Adipocyte (in vitro differentiated cells): ENCODE measurements around the gene CDK11B.

ENCODE experiments used
- DNase-seq: peaks from one replicate; pipeline ENCODE4 v3.0.0-alpha.2; 2015; ENCODE audit warnings: low read depth
- H3K27me3 ChIP-seq: replicated peaks from 2 replicates; pipeline ENCODE4 v1.7.0; 2013; ENCODE audit warnings: mild to moderate bottlenecking, low read length, moderate library complexity; ENCODE audit not compliant: control insufficient read depth, insufficient read depth
- H3K36me3 ChIP-seq: 2 replicates; pipeline ENCODE4 v1.7.0; 2013; ENCODE audit warnings: low read length, mild to moderate bottlenecking, moderate library complexity; ENCODE audit not compliant: control insufficient read depth, insufficient read depth, severe bottlenecking
- H3K4me1 ChIP-seq: 2 replicates; pipeline ENCODE4 v1.7.0; 2013; ENCODE audit warnings: mild to moderate bottlenecking, low read length, moderate library complexity; ENCODE audit not compliant: control insufficient read depth, insufficient read depth
- H3K4me3 ChIP-seq: 2 replicates; pipeline ENCODE4 v1.7.0; 2013; ENCODE audit warnings: mild to moderate bottlenecking, low read length, moderate library complexity
- H3K9ac ChIP-seq: 2 replicates; pipeline ENCODE4 v1.7.0; 2013; ENCODE audit warnings: mild to moderate bottlenecking, low read length, moderate library complexity
- H3K9me3 ChIP-seq: 2 replicates; pipeline ENCODE4 v1.7.0; 2013; ENCODE audit warnings: mild to moderate bottlenecking, low read length, moderate library complexity; ENCODE audit not compliant: control insufficient read depth

The CDK11B gene

GRCh38 chr1:1628754-1629429 lies 29.9 kb downstream of the CDK11B start:
- no peak overlapping the region for H3K4me3 ChIP-seq
- DNase-seq = no peak
- H3K9ac ChIP-seq = no peak overlapping the region
- H3K36me3 ChIP-seq = peaks cover 4% of the 10 kb centered on the region
- H3K27me3 ChIP-seq = no peaks in the 10 kb centered on the region
- no peaks in the 10 kb centered on the region for H3K9me3 ChIP-seq
- no peaks in the 10 kb centered on the region for H3K4me1 ChIP-seq

DNA sequence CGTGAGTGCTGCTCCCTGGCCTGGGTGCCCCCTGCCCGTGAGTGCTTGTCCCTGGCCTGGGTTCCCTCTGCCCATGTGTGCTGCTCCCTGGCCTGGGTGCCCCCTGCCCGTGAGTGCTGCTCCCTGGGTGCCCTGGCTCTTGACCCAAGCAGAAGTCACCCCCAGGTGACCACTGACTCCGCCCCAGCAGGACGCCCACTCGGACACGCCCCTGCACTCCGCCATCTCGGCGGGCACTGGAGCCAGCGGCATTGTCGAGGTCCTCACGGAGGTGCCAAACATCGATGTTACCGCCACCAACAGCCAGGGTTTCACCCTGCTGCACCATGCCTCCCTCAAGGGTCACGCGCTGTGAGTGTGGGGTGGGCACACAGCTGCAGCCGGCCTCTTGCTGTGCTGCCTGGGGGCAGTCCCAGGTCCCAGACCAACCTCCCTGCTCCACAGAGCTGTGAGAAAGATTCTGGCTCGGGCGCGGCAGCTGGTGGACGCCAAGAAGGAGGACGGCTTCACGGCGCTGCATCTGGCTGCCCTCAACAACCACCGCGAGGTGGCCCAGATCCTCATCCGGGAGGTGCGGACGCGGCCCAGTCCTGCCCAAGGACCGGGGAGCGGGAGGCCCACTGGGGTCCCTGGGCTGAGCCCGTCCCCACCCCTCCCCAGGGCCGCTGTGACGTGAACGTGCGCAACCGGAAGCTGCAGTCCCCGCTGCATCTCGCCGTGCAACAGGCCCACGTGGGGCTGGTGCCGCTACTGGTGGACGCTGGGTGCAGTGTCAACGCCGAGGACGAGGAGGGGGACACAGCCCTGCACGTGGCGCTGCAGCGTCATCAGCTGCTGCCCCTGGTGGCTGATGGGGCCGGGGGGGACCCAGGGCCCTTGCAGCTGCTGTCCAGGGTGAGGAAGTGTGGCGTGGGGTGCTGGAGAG lies 30.7 kb downstream of the CDK11B start:
- DNase-seq = no peak
- Histone ChIP-seq H3K36me3 (peaks cover 4% of the 10 kb centered on the region), H3K4me3 (no peak overlapping the region)

DNA sequence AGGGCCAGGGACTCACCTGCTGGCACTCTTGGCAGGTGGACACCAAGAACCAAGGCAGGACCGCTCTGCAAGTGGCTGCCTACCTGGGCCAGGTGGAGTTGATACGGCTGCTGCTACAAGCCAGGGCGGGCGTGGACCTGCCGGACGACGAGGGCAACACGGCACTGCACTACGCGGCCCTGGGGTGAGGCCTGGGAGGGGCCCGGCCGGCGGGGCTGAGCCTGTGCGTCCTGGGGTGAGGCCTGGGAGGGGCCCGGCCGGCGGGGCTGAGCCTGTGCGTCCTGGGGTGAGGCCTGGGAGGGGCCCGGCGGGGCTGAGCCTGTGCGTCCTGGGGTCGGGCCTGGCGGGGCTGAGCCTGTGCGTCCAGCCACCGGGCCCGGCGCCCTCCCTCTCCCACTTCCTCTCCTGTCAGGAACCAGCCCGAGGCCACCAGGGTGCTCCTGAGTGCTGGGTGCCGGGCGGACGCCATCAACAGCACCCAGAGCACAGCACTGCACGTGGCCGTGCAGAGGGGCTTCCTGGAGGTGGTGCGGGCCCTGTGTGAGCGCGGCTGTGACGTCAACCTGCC lies 31.5 kb downstream of the CDK11B start:
- DNase-seq = no peak
- H3K4me3 ChIP-seq = no peak overlapping the region
- H3K9ac ChIP-seq = no peak overlapping the region
- no peaks in the 10 kb centered on the region for H3K27me3 ChIP-seq
- H3K9me3 ChIP-seq = no peaks in the 10 kb centered on the region
- H3K4me1 ChIP-seq = no peaks in the 10 kb centered on the region
- H3K36me3 ChIP-seq = peaks cover 4% of the 10 kb centered on the region

More for the DNA sequence above, 30.7 kb downstream of the CDK11B start:
- Histone ChIP-seq H3K9ac (no peak overlapping the region), H3K4me1 (no peaks in the 10 kb centered on the region), H3K27me3 (no peaks in the 10 kb centered on the region), H3K9me3 (no peaks in the 10 kb centered on the region)

GRCh38 chr1:1626207-1627141 lies 32.3 kb downstream of the CDK11B start:
- DNase-seq = no peak
- Histone ChIP-seq H3K9ac (no peak overlapping the region), H3K4me3 (no peak overlapping the region), H3K27me3 (no peaks in the 10 kb centered on the region), H3K36me3 (peaks cover 4% of the 10 kb centered on the region), H3K4me1 (no peaks in the 10 kb centered on the region), H3K9me3 (no peaks in the 10 kb centered on the region)

GRCh38 chr1:1625824-1626206 lies 33.0 kb downstream of the CDK11B start:
- no peaks in the 10 kb centered on the region for H3K4me1 ChIP-seq
- H3K27me3 ChIP-seq = no peaks in the 10 kb centered on the region
- no peak overlapping the region for H3K9ac ChIP-seq
- peaks cover 4% of the 10 kb centered on the region for H3K36me3 ChIP-seq
- H3K9me3 ChIP-seq = no peaks in the 10 kb centered on the region
- DNase-seq = no peak
- no peak overlapping the region for H3K4me3 ChIP-seq

- H3K27me3 ChIP-seq = no peaks in the 10 kb centered on the region
- no peak overlapping the region for H3K9ac ChIP-seq
- no peaks in the 10 kb centered on the region for H3K4me1 ChIP-seq
- H3K36me3 ChIP-seq = peaks cover 4% of the 10 kb centered on the region
- no peak for DNase-seq
- no peaks in the 10 kb centered on the region for H3K9me3 ChIP-seq
- no peak overlapping the region for H3K4me3 ChIP-seq
Measured at GRCh38 chr1:1625404-1625775, 33.4 kb downstream of the CDK11B start.

DNA sequence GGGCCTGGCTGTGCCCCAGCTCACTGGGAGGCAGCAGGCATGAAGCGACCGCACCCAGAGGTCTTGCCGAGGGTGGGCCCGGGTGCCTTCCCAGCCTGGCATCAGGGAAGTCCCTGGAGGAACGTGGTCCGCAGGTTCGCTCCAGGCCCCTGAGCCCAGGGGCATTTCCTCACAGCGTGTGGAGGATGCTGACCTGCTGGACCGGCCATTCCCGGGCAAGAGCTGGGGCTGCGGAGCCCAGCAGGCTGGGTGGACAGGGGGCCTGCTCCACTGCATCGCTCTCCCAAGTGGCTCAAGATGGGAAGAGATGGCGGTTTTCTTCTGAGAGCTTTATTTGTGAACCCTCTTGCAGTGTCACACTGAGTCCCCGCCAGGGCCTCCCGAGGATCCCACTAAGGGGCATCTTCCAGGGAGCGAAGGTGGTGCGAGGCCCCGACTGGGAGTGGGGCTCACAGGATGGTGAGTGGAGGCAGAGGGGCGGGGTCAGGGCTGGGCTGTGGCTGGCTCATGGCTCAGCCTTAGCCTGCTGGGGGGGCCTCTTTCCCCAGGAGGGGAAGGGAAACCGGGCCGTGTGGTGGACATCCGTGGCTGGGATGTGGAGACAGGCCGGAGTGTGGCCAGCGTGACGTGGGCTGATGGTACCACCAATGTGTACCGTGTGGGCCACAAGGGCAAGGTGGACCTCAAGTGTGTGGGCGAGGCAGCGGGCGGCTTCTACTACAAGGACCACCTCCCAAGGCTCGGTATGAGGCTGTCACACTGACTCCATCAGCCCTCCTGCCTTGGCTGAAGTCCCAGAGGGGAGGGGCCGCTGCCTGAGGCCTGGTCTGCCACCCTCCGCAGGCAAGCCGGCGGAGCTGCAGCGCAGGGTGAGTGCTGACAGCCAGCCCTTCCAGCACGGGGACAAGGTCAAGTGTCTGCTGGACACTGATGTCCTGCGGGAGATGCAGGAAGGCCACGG lies 34.1 kb downstream of the CDK11B start:
- H3K27me3 ChIP-seq = no peaks in the 10 kb centered on the region
- no peak for DNase-seq
- no peak overlapping the region for H3K4me3 ChIP-seq
- no peak overlapping the region for H3K9ac ChIP-seq
- peaks cover 4% of the 10 kb centered on the region for H3K36me3 ChIP-seq
- no peaks in the 10 kb centered on the region for H3K4me1 ChIP-seq
- no peaks in the 10 kb centered on the region for H3K9me3 ChIP-seq

DNA sequence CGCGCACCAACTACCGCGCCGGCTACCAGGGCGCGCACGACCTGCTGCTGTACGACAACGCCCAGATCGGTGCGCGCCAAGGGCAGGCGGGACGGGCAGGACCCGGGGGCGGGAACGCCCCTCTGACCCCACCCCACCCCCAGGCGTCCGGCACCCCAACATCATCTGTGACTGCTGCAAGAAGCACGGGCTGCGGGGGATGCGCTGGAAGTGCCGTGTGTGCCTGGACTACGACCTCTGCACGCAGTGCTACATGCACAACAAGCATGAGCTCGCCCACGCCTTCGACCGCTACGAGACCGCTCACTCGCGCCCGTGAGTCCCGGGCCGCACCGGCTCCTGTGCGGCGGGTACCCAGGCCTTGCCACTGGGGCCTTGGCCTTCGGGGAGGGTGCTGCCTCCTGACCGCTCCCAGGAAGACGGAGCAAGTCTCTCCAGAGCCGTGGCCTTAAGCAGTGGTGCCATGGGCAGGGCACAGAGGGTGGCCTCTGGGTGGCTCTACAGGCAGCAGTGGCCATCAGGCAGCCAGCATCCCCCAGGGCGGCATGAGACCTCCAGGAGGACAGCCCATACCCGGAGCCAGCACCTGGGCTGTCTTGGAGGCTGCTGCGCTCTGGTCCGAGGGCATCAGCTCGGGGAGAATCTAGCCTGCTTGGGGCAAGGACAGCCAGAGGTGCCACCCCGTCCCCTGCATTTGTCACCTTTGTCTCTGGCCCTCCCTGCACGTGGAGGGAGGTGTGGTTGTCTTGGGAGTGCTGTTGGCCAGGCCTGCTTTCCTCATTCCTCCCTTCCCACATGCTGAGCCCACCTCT lies 35.0 kb downstream of the CDK11B start:
- Histone ChIP-seq H3K4me3 (no peak overlapping the region), H3K27me3 (no peaks in the 10 kb centered on the region), H3K36me3 (peaks cover 4% of the 10 kb centered on the region), H3K4me1 (no peaks in the 10 kb centered on the region), H3K9ac (no peak overlapping the region), H3K9me3 (no peaks in the 10 kb centered on the region)
- no peak for DNase-seq

GRCh38 chr1:1623181-1623630 lies 35.6 kb downstream of the CDK11B start:
- Histone ChIP-seq H3K9me3 (no peaks in the 10 kb centered on the region), H3K4me3 (no peak overlapping the region), H3K9ac (no peak overlapping the region), H3K36me3 (no peaks in the 10 kb centered on the region), H3K4me1 (no peaks in the 10 kb centered on the region), H3K27me3 (no peaks in the 10 kb centered on the region)
- DNase-seq = no peak
